GM12874 (cell line): ENCODE data around the gene SCN2B.

Experiments used
- TF ChIP-seq, protein P1 (sequence below): IDR thresholded peaks from 2 replicates; pipeline ENCODE4 v1.5.1; 2011; ENCODE audit warnings: low read depth, mild to moderate bottlenecking, control low read depth, low read length, moderate library complexity; ENCODE audit not compliant: insufficient read depth

SCN2B gene

DNA sequence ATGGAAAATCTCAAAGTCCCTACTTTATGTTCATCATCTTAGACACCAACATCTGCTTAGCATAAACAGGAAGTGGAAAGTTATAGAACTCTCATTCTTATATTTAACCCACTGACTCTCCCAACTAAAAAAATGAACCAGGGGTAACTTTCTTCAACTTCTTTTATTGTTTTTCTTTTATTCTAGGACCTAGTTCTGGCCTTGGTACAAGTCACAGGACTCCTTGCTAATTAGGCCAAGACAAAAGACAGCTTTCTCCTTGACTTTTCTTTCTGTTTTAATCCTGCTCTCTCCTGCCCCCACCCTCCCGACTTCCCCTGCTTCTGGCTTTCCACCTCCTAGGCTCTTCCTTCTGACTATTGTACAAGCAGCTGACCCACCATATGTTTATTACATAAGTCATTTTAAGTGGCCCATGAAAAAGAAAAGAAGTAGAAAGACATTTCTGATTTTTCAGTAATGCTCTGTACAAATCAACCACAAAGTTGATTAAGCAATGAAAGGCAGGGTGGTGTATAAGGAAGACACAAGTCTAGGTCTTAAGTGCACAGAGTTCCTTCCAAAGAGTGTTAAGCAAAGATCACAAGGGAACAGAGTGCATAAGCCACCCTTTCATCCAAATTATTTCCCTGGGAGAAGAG lies 30.1 kb upstream of the SCN2B start:
- TF ChIP-seq, protein P1, sequence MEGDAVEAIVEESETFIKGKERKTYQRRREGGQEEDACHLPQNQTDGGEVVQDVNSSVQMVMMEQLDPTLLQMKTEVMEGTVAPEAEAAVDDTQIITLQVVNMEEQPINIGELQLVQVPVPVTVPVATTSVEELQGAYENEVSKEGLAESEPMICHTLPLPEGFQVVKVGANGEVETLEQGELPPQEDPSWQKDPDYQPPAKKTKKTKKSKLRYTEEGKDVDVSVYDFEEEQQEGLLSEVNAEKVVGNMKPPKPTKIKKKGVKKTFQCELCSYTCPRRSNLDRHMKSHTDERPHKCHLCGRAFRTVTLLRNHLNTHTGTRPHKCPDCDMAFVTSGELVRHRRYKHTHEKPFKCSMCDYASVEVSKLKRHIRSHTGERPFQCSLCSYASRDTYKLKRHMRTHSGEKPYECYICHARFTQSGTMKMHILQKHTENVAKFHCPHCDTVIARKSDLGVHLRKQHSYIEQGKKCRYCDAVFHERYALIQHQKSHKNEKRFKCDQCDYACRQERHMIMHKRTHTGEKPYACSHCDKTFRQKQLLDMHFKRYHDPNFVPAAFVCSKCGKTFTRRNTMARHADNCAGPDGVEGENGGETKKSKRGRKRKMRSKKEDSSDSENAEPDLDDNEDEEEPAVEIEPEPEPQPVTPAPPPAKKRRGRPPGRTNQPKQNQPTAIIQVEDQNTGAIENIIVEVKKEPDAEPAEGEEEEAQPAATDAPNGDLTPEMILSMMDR = no peak

DNA sequence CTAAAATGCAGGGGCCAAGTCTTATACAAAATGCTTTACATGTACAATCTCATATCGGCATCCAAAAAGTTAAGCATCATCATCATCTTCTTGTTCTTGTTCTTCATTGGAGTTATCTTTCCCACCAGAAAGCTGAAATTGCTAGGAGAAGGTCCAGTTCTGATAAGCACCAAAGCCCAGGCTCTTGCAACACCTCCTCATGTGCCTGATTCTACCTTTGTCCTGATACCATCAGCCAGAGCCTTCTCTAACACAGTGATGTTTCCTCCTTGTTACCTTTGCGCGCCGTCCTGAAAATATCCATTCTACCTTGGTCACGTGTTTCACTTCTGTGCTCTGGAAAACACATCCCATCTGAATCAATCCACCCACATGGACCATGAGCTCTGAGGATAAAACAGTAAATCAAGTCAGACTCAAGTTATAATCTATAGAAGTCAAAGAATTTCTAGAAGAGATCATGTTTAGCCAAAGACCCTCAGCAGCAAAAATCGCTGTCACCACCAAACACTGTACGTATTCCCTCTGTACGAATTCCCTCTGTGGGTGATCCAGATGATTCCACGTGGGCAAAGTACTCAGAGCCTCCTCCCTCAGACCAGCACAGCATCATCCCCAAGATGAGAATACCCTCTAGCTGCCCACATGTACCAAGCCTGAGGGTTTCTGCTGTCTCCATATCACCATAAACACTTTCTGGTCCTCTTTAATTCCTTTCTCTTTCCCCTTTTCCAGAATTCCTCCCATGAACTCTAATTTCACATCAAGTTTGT lies 29.4 kb upstream of the SCN2B start:
- TF ChIP-seq, protein P1 = no peak

DNA sequence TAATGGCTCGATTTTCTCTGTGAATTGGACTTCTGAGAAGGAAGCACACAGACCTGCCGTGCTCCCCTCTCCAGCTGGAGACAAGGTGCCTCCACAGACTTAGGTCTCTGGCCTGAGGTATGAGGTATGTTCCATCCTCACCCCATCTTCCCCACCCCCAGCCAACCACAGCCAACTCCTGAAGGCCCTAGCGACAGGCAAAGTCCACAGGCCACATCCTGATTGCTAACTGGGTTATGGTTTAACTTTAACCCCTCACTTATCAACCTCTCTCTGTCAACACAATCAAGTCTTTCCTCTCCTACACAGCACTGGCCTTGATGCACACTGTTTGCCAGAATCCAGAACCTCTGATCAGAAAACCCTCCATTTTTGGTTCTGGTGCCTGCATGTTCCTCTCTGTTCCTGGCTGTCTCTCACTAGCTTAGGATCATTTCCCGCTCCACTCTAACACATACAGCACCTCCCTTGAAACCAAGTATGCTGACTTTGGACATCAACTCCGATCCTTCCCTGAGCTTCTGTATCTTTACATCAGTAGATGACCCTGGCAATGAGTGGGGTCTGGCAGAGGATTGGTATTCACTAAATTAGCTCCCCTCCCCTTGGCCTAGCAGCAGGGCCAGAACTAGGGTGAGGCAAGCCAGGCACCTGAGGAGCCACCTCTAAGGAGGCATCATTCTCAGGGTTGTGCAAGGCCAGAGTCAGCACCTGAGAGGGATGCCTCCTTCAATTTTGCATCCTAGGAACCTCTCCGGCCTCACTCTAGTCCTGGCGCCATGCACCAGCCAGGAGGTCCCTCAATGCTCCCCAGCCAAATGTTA lies 26.4 kb upstream of the SCN2B start:
- TF ChIP-seq, protein P1 = no peak

DNA sequence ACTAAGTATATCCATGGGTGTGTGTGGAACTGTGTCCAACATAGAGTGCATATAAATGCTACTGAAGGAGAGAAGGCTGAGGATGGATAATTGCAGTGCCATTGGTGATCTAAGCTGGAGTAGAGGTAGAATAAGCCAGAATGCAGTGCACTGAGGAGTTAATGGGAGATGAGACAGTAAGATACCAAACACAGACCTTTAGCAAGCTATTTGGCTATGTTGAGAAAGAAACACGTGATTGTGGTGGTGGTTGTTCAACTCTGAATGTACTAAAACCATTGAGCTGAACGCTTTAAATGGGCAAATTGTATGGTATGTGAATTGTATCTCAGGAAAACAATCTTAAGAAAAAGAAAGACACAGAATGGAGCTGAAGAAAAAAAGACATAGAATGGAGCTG lies 25.5 kb upstream of the SCN2B start:
- TF ChIP-seq, protein P1 = no peak

DNA sequence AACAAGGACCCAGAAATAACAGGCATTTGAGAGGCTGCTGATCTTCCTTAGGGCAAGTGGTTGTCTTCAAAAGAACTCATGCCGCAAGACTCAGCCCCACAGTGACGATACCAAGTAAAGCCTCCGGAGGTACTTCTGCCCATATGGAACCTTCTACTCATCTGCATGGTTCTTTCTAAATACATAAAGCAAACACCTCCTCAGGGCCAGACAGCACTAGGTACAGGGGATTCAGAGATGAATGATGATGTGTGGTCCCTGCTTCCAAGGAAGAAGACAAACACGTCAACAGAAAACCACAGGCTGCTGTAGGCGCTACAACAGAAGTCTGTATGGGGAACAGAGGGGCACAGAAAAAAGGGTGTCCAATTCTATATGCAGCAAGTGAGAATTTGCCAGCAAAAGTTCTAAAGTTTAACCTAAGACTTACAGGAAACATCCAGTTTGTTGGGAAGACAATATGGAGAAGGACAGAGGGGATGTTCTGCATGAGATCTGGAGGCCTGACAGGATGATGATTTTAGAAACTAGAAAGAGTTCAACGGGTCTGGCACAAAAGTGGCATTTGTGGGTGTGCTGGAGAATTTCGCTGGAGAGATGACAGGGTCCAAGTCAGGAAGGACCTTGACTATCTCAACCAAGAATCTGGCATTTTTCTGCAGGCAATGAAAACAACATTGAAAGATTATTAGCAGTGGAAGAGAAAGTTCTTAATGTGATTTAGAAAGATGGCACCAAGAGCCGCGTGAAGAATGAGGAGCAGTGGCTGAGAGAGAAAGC lies 24.7 kb upstream of the SCN2B start:
- TF ChIP-seq, protein P1 = no peak

DNA sequence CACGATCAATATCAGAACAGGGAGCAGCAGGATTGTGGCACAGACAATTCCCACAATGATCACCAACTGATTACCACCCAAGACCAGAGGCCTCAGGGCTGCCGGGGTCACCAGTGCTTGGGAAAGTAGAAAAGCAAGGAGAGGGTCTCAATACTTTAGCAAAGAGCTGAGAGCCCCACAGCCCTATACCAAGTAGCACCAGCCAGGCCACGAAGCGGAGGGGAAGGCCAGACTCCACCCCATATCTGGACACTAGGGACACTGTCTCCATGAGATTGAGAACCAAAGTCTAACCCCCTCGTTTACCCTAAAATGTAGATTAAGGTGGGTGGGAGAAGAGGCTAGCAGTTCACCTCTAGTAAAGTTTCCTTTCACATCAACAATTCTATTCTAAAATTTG lies 24.1 kb upstream of the SCN2B start:
- TF ChIP-seq, protein P1 = no peak
